ENCODE results near the gene NPIPA7. TPM values are rescaled to one million over a fixed set of nuclear protein-coding genes. Genes with fewer than 3 reads are reported as not detected.
"Not testable (repeated sequence)": the region's sequence is repeated elsewhere in the genome, so short reads cannot be mapped to it uniquely, and the experiment has no call there.

The NPIPA7 gene
- total RNA-seq: 4.4 and 7.0 TPM in 2 replicates

- DNase-seq; H3K4me3 Mint-ChIP-seq; CTCF ChIA-PET; intact Hi-C loops (cut with micrococcal nuclease); H3K27me3 Mint-ChIP-seq; H3K27ac Mint-ChIP-seq; H3K36me3 Mint-ChIP-seq (ENCODE audit: low read depth); POLR2A ChIA-PET; H3K4me1 Mint-ChIP-seq; H3K9me3 Mint-ChIP-seq; ATAC-seq (ENCODE audit: low read depth): not testable (repeated sequence)
Measured at GRCh38 chr16:16378840-16379239, at the start of gene NPIPA7. Gene NPIPA7 (plus strand): TSS chr16:16379140. CDS start chr16:16379245, 105 bp downstream.

GRCh38 chr16:16331466-16331865, 47.5 kb upstream of the NPIPA7 start:
- intact Hi-C loops (cut with micrococcal nuclease); CTCF ChIA-PET; H3K27me3 Mint-ChIP-seq; H3K27ac Mint-ChIP-seq; ATAC-seq (ENCODE audit: low read depth); H3K4me3 Mint-ChIP-seq; H3K4me1 Mint-ChIP-seq; DNase-seq; H3K9me3 Mint-ChIP-seq; H3K36me3 Mint-ChIP-seq (ENCODE audit: low read depth); POLR2A ChIA-PET: not testable (repeated sequence)

DNA sequence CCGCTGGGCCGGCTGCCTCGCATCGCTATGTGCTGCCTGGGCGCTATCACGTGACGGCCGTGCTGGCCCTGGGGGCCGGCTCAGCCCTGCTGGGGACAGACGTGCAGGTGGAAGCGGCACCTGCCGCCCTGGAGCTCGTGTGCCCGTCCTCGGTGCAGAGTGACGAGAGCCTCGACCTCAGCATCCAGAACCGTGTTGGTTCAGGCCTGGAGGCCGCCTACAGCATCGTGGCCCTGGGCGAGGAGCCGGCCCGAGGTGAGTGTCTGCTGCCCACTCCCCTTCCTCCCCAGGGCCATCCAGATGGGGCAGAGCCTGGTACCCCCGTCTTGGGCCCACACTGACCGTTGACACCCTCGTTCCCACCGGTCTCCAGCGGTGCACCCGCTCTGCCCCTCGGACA, 21.4 kb upstream of the NPIPA7 start:
- H3K36me3 Mint-ChIP-seq (ENCODE audit: low read depth); CTCF ChIA-PET; DNase-seq; H3K27ac Mint-ChIP-seq; H3K9me3 Mint-ChIP-seq; H3K27me3 Mint-ChIP-seq; POLR2A ChIA-PET; H3K4me3 Mint-ChIP-seq; H3K4me1 Mint-ChIP-seq; ATAC-seq (ENCODE audit: low read depth); intact Hi-C loops (cut with micrococcal nuclease): not testable (repeated sequence)

DNA sequence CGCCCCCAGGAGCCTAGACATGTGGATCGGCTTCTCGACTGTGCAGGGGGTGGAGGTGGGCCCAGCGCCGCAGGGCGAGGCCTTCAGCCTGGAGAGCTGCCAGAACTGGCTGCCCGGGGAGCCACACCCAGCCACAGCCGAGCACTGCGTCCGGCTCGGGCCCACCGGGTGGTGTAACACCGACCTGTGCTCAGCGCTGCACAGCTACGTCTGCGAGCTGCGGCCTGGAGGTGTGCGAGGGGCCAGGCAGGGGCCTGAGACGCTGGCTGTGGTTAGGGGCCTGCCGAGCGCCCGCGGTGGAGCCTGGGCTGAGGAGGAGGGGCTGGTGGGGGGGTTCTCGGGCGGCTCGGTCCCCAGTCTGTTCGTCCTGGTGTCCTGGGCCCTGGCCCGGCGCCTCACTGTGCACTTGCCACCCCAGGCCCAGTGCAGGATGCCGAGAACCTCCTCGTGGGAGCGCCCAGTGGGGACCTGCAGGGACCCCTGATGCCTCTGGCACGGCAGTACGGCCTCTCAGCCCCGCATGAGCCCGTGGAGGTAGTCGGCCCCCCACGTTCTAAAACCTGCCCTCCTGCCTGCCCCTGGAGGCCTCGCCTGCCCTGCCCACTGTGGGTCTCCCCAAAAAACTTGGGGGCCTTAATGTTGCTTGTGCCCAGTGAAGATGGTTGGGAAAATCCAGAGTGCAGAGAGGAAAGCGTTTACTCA, 20.2 kb upstream of the NPIPA7 start:
- CTCF ChIA-PET; DNase-seq; intact Hi-C loops (cut with micrococcal nuclease): not testable (repeated sequence)

DNA sequence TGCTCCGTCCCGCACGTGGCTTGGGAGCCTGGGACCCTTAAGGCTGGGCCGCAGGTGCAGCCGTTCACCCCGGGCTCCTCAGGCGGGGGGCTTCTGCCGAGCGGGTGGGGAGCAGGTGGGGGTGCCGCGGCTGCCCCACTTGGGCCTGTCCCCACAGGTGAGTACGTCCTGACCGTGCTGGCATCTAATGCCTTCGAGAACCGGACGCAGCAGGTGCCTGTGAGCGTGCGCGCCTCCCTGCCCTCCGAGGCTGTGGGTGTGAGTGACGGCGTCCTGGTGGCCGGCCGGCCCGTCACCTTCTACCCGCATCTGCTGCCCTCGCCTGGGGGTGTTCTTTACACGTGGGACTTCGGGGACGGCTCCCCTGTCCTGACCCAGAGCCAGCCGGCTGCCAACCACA, 15.3 kb upstream of the NPIPA7 start:
- intact Hi-C loops (cut with micrococcal nuclease); H3K36me3 Mint-ChIP-seq (ENCODE audit: low read depth); H3K9me3 Mint-ChIP-seq; POLR2A ChIA-PET; H3K4me1 Mint-ChIP-seq; ATAC-seq (ENCODE audit: low read depth); DNase-seq; H3K27ac Mint-ChIP-seq; CTCF ChIA-PET; H3K4me3 Mint-ChIP-seq; H3K27me3 Mint-ChIP-seq: not testable (repeated sequence)

More for the DNA sequence above, 20.2 kb upstream of the NPIPA7 start:
- H3K4me3 Mint-ChIP-seq; H3K9me3 Mint-ChIP-seq; H3K36me3 Mint-ChIP-seq (ENCODE audit: low read depth); H3K4me1 Mint-ChIP-seq; ATAC-seq (ENCODE audit: low read depth); POLR2A ChIA-PET; H3K27ac Mint-ChIP-seq; H3K27me3 Mint-ChIP-seq: not testable (repeated sequence)

DNA sequence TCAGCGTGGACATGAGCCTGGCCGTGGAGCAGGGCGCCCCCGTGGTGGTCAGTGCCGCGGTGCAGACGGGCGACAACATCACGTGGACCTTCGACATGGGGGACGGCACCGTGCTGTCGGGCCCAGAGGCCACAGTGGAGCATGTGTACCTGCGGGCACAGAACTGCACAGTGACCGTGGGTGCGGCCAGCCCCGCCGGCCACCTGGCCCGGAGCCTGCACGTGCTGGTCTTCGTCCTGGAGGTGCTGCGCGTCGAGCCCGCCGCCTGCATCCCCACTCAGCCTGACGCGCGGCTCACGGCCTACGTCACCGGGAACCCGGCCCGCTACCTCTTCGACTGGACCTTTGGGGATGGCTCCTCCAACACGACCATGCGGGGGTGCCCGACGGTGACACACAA, 14.8 kb upstream of the NPIPA7 start:
- H3K27ac Mint-ChIP-seq; H3K36me3 Mint-ChIP-seq (ENCODE audit: low read depth); CTCF ChIA-PET; intact Hi-C loops (cut with micrococcal nuclease); H3K27me3 Mint-ChIP-seq; POLR2A ChIA-PET; ATAC-seq (ENCODE audit: low read depth); H3K9me3 Mint-ChIP-seq; H3K4me3 Mint-ChIP-seq; H3K4me1 Mint-ChIP-seq; DNase-seq: not testable (repeated sequence)

- POLR2A ChIA-PET; DNase-seq; H3K27me3 Mint-ChIP-seq; intact Hi-C loops (cut with micrococcal nuclease); CTCF ChIA-PET; H3K4me3 Mint-ChIP-seq; ATAC-seq (ENCODE audit: low read depth); H3K9me3 Mint-ChIP-seq; H3K36me3 Mint-ChIP-seq (ENCODE audit: low read depth); H3K27ac Mint-ChIP-seq; H3K4me1 Mint-ChIP-seq: not testable (repeated sequence)
Measured at GRCh38 chr16:16364701-16365100, 14.2 kb upstream of the NPIPA7 start.

GRCh38 chr16:16365319-16365718, 13.6 kb upstream of the NPIPA7 start:
- H3K27me3 Mint-ChIP-seq; H3K4me1 Mint-ChIP-seq; intact Hi-C loops (cut with micrococcal nuclease); ATAC-seq (ENCODE audit: low read depth); H3K4me3 Mint-ChIP-seq; DNase-seq; H3K9me3 Mint-ChIP-seq; H3K27ac Mint-ChIP-seq; POLR2A ChIA-PET; H3K36me3 Mint-ChIP-seq (ENCODE audit: low read depth); CTCF ChIA-PET: not testable (repeated sequence)

GRCh38 chr16:16365851-16366250, 13.1 kb upstream of the NPIPA7 start:
- H3K27ac Mint-ChIP-seq; H3K4me1 Mint-ChIP-seq; H3K27me3 Mint-ChIP-seq; ATAC-seq (ENCODE audit: low read depth); intact Hi-C loops (cut with micrococcal nuclease); POLR2A ChIA-PET; CTCF ChIA-PET; H3K4me3 Mint-ChIP-seq; H3K9me3 Mint-ChIP-seq; DNase-seq; H3K36me3 Mint-ChIP-seq (ENCODE audit: low read depth): not testable (repeated sequence)

GRCh38 chr16:16366552-16367284, 12.2 kb upstream of the NPIPA7 start:
- H3K4me1 Mint-ChIP-seq; H3K27ac Mint-ChIP-seq; ATAC-seq (ENCODE audit: low read depth); intact Hi-C loops (cut with micrococcal nuclease); H3K27me3 Mint-ChIP-seq; H3K36me3 Mint-ChIP-seq (ENCODE audit: low read depth); CTCF ChIA-PET; H3K4me3 Mint-ChIP-seq; POLR2A ChIA-PET; H3K9me3 Mint-ChIP-seq; DNase-seq: not testable (repeated sequence)

DNA sequence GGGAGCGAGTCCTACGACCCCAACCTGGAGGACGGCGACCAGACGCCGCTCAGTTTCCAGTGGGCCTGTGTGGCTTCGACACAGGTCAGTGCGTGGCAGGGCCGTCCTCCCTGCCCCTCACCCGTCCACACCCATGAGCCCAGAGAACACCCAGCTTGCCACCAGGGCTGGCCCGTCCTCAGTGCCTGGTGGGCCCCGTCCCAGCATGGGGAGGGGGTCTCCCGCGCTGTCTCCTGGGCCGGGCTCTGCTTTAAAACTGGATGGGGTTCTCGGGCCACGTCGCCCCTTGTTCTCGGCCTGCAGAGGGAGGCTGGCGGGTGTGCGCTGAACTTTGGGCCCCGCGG, 11.7 kb upstream of the NPIPA7 start:
- H3K27ac Mint-ChIP-seq; H3K36me3 Mint-ChIP-seq (ENCODE audit: low read depth); H3K4me3 Mint-ChIP-seq; H3K9me3 Mint-ChIP-seq; POLR2A ChIA-PET; H3K4me1 Mint-ChIP-seq; DNase-seq; H3K27me3 Mint-ChIP-seq; intact Hi-C loops (cut with micrococcal nuclease); CTCF ChIA-PET; ATAC-seq (ENCODE audit: low read depth): not testable (repeated sequence)

GRCh38 chr16:16369081-16369856, 9.7 kb upstream of the NPIPA7 start:
- H3K36me3 Mint-ChIP-seq (ENCODE audit: low read depth); H3K4me3 Mint-ChIP-seq; H3K27me3 Mint-ChIP-seq; POLR2A ChIA-PET; intact Hi-C loops (cut with micrococcal nuclease); CTCF ChIA-PET; ATAC-seq (ENCODE audit: low read depth); H3K9me3 Mint-ChIP-seq; H3K4me1 Mint-ChIP-seq; DNase-seq; H3K27ac Mint-ChIP-seq: not testable (repeated sequence)

All from activated B cell treated with CpG ODN at 0.5 μM for 24 hours (primary cell).